Endothelial cell of umbilical vein (primary cell): ENCODE measurements around the gene SIM2. TPM values are rescaled to one million over a fixed set of nuclear protein-coding genes. Genes with fewer than 3 reads are reported as not detected.

ENCODE experiments used
- BruUV-seq: library from RNA; stranded (reverse); fragments of 400-500 nt; replicated peaks from 2 replicates; lab custom pipeline; 2021; lab: Mats Ljungman, UMichigan
- CTCF ChIA-PET: fragments of 300-600, 350-600 bp; sonication (Branson Sonifier 250); formaldehyde crosslinking; loops from one replicate; lab custom pipeline; 2021; ENCODE audit warnings: antibody characterized with exemption, inconsistent platforms; lab: Charles Lee
- POLR2A ChIA-PET: fragments of 300-600, 350-600 bp; sonication (Branson Sonifier 250); formaldehyde crosslinking; loops from one replicate; lab custom pipeline; 2021; ENCODE audit warnings: antibody characterized with exemption, inconsistent platforms; lab: Charles Lee
- DNase-seq: peaks from one replicate; pipeline ENCODE4 v3.0.0-alpha.2; 2011; ENCODE audit warnings: low read depth, low spot score
- FAIRE-seq: peaks from 2 replicates; lab custom pipeline; 2011; peaks lifted over from hg19 to GRCh38; lab: Jason Lieb, UNC
- H2AFZ ChIP-seq: 2 replicates; pipeline ENCODE4 v1.6.0; 2012; ENCODE audit warnings: low read depth, low read length, control low read depth, inconsistent platforms
- H3K27ac ChIP-seq: 2 replicates; pipeline ENCODE4 v1.5.1; 2011; ENCODE audit warnings: low read depth, mild to moderate bottlenecking, control low read depth, low read length, moderate library complexity; ENCODE audit not compliant: insufficient read depth
- H3K27me3 ChIP-seq, 2 experiments: 2 replicates each; pipeline versions ENCODE4 v1.6.0 to v1.6.1; 2011; ENCODE audit warnings: low read length in 2 of 2, mixed read lengths in 1 of 2; ENCODE audit not compliant: control insufficient read depth in 2 of 2, insufficient read depth in 2 of 2
- H3K36me3 ChIP-seq, 2 experiments: 2 replicates in 1 of 2; 3 replicates in 1 of 2; pipeline ENCODE4 v1.5.1; 2011; ENCODE audit warnings: low read length in 2 of 2, mild to moderate bottlenecking in 1 of 2, moderate library complexity in 1 of 2; ENCODE audit not compliant: control insufficient read depth in 2 of 2, insufficient read depth in 2 of 2; ENCODE audit errors: extremely low read depth in 1 of 2
- H3K4me1 ChIP-seq: 3 replicates; pipeline ENCODE4 v1.5.1; 2011; ENCODE audit warnings: mild to moderate bottlenecking, low read length; ENCODE audit not compliant: control insufficient read depth, insufficient read depth; ENCODE audit errors: extremely low read depth
- H3K4me2 ChIP-seq: 2 replicates; pipeline ENCODE4 v1.6.1; 2011; ENCODE audit warnings: low read length, control low read depth, mixed read lengths; ENCODE audit not compliant: insufficient read depth
- H3K4me3 ChIP-seq, 3 experiments: fragments of 200-600 bp in 1 of 3; sonication (generic), shearing (Covaris generic) in 1 of 3; replicated peaks in 1 of 3; 2 replicates each; pipeline ENCODE4 v1.5.1; 2011 to 2016; ENCODE audit warnings: control low read depth in 3 of 3, low read length in 3 of 3, mild to moderate bottlenecking in 2 of 3, inconsistent platforms in 1 of 3, low read depth in 1 of 3, moderate library complexity in 1 of 3; ENCODE audit not compliant: insufficient read depth in 1 of 3
- H3K79me2 ChIP-seq: 2 replicates; pipeline ENCODE4 v1.6.0; 2012; ENCODE audit warnings: low read length, inconsistent platforms; ENCODE audit not compliant: control insufficient read depth, insufficient read depth
- H3K9ac ChIP-seq: replicated peaks from 2 replicates; pipeline ENCODE3; 2011; ENCODE audit warnings: low read length, control low read depth; ENCODE audit not compliant: insufficient read depth; ENCODE audit errors: extremely low read depth
- H3K9me1 ChIP-seq: replicated peaks from 3 replicates; pipeline ENCODE4 v1.6.0; 2011; ENCODE audit warnings: mild to moderate bottlenecking, low read length; ENCODE audit not compliant: control insufficient read depth, insufficient read depth; ENCODE audit errors: extremely low read depth
- H3K9me3 ChIP-seq: replicated peaks from 2 replicates; pipeline ENCODE4 v1.5.1; 2012; ENCODE audit warnings: low read length, inconsistent platforms; ENCODE audit not compliant: control insufficient read depth, insufficient read depth
- H4K20me1 ChIP-seq: replicated peaks from 2 replicates; pipeline ENCODE3; 2011; ENCODE audit warnings: mild to moderate bottlenecking, low read length; ENCODE audit not compliant: control insufficient read depth, insufficient read depth; ENCODE audit errors: extremely low read depth
- CTCF ChIP-seq, 2 donors: IDR thresholded peaks; 1 replicate in 1 of 2; 2 replicates in 1 of 2; pipeline ENCODE4 v1.5.1; 2011; ENCODE audit warnings: low read length in 2 of 2, mild to moderate bottlenecking in 2 of 2, moderate library complexity in 2 of 2, control low read depth in 1 of 2, inconsistent platforms in 1 of 2, low read depth in 1 of 2; ENCODE audit not compliant: insufficient read depth in 1 of 2; ENCODE audit errors: extremely low read depth in 1 of 2
- EZH2 ChIP-seq: IDR thresholded peaks from 2 replicates; pipeline ENCODE4 v1.6.1; 2012; ENCODE audit warnings: borderline replicate concordance, low read depth, mild to moderate bottlenecking, moderate library complexity, low read length, inconsistent platforms; ENCODE audit not compliant: severe bottlenecking
- FOS ChIP-seq: IDR thresholded peaks from 2 replicates; pipeline ENCODE4 v1.6.1; 2011; ENCODE audit warnings: mild to moderate bottlenecking, low read length, moderate library complexity, borderline replicate concordance; ENCODE audit not compliant: insufficient read depth
- GATA2 ChIP-seq: IDR thresholded peaks from 2 replicates; pipeline ENCODE4 v1.7.0; 2011; ENCODE audit warnings: low read depth, mild to moderate bottlenecking, moderate library complexity, mixed read lengths, low read length; ENCODE audit not compliant: insufficient read length, insufficient read depth
- JUN ChIP-seq: IDR thresholded peaks from 2 replicates; pipeline ENCODE4 v1.6.1; 2011; ENCODE audit warnings: borderline replicate concordance, low read depth; ENCODE audit not compliant: insufficient read length, insufficient read depth
- MAX ChIP-seq: IDR thresholded peaks from 2 replicates; pipeline ENCODE4 v1.6.1; 2011; ENCODE audit not compliant: insufficient read depth, insufficient read length
- MYC ChIP-seq: IDR thresholded peaks from one replicate; pipeline ENCODE4 v1.6.1; 2011; ENCODE audit warnings: mild to moderate bottlenecking, low read depth, low read length
- POLR2A ChIP-seq: IDR thresholded peaks from 2 replicates; pipeline ENCODE4 v1.6.1; 2012; ENCODE audit warnings: low read depth, mild to moderate bottlenecking, control low read depth, low read length
- POLR2AphosphoS5 ChIP-seq: IDR thresholded peaks from 2 replicates; pipeline ENCODE4 v1.6.1; 2012; ENCODE audit warnings: low read depth, mild to moderate bottlenecking, control low read depth, low read length, moderate library complexity; ENCODE audit not compliant: insufficient read depth
- dilution Hi-C: fragments of 300-500 bp; cut with MboI; formaldehyde crosslinking; loops from one replicate; pipeline ENCODE4 v1.15.0; 2019; ENCODE audit warnings: low sequenced_read_pairs; ENCODE audit not compliant: extremely low pct_ligation_motif_present
- intact Hi-C: fragments of 100-400 bp; cut with micrococcal nuclease; formaldehyde crosslinking; loops from one replicate; pipeline ENCODE4 v1.10.0; 2022
- polyA plus RNA-seq, 4 experiments: library from polyadenylated mRNA; depleted of rRNA in 3 of 4; stranded (reverse) in 3 of 4; unstranded in 1 of 4; fragments of >200 nt; gene quantifications; 2 replicates each; pipeline versions ENCODE4 v1.2.1 to v1.2.3, GENCODE V29; 2011 to 2012; ENCODE audit warnings: missing spikeins in 1 of 4
- total RNA-seq: library from RNA; stranded (reverse); gene quantifications from 2 replicates; pipeline ENCODE4 v1.2.3, GENCODE V29; 2021

SIM2 gene
- total and polyA plus RNA-seq, 2 donors (not counting 3 experiments of a cell fraction or from before 2014, with no cell fraction given), result not detected

- H3K27me3 ChIP-seq, result no peaks in the 10 kb centered on the region
- no peaks in the 10 kb centered on the region for H4K20me1 ChIP-seq
- H3K9me1 ChIP-seq, result no peaks in the 10 kb centered on the region
- H3K27ac ChIP-seq, result no peak overlapping the region
- dilution Hi-C loops (no loop called here), intact Hi-C loops (no loop called here)
- ChIA-PET CTCF (interaction anchor here (0.8 to 3.2 kb wide), 7 partner anchors 13 to 158 kb away, joined by 3 to 11 read pairs (median 4); no protein-coding TSS in a partner anchor), POLR2A (no interaction called here)
- no peaks in the 10 kb centered on the region for H3K4me1 ChIP-seq
- no peak for DNase-seq
- no peaks in the 10 kb centered on the region for H3K9me3 ChIP-seq
- TF ChIP-seq POLR2A (no peak), MAX (no peak), MYC (no peak), JUN (no peak), CTCF (IDR thresholded peaks at IDR 0.05; ENCODE audit: extremely low read depth in 1 of 2, insufficient read depth in 1 of 2, low read depth in 1 of 2, low read length in 2 of 2) (no peak), POLR2AphosphoS5 (no peak), FOS (no peak), EZH2 (no peak), GATA2 (no peak)
- no peak for FAIRE-seq
- H3K4me2 ChIP-seq, result no peak overlapping the region
- BruUV-seq, result no TSS peak
- H3K9ac ChIP-seq, result no peak overlapping the region
- no peak overlapping the region for H3K4me3 ChIP-seq
- no peak overlapping the region for H2AFZ ChIP-seq
- no peaks in the 10 kb centered on the region for H3K36me3 ChIP-seq
- H3K79me2 ChIP-seq, result no peaks in the 10 kb centered on the region
Measured at GRCh38 chr21:36759348-36760083, 60.6 kb downstream of the SIM2 start.
